Fibroblast of pulmonary artery (primary cell): ENCODE results near the gene MS4A7.

Experiments
- DNase-seq: peaks from one replicate; pipeline ENCODE4 v3.0.0-alpha.2; 2010; ENCODE audit warnings: low read depth
- H3K4me3 ChIP-seq: replicated peaks from 2 replicates; pipeline ENCODE4 v1.5.1; 2011; ENCODE audit warnings: low read depth, mild to moderate bottlenecking, control low read depth, low read length, moderate library complexity
- TF ChIP-seq, protein P1 (sequence below): IDR thresholded peaks from 2 replicates; pipeline ENCODE4 v1.5.1; 2011; ENCODE audit warnings: mild to moderate bottlenecking, control low read depth, low read length, inconsistent platforms; ENCODE audit errors: missing control alignments

The MS4A7 gene

DNA sequence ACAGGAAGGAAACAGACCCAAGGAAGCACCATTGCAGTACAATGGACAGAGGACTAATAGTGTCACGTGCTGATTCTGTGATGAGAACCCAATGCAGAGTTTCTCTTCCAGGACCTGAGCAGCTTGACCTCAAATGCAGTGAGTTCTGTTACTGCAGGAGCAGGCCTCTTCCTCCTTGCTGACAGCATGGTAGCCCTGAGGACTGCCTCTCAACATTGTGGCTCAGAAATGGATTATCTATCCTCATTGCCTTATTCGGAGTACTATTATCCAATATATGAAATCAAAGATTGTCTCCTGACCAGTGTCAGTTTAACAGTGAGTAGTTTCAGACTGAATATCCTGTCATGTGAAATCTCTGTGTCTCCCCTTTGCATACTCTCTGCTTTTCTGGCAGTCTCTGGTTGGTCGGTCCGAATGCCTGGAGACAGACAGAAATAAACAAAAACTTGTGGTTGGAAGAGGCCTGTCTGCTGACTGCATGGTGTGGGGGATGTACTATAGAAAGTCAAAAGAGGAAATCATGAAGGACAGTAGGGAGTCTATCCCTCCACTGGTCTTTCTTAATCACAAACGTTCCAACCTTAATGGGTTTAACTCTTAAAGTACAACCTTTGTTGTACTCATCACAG, 11.1 kb downstream of the MS4A7 start:
- TF ChIP-seq, protein P1, sequence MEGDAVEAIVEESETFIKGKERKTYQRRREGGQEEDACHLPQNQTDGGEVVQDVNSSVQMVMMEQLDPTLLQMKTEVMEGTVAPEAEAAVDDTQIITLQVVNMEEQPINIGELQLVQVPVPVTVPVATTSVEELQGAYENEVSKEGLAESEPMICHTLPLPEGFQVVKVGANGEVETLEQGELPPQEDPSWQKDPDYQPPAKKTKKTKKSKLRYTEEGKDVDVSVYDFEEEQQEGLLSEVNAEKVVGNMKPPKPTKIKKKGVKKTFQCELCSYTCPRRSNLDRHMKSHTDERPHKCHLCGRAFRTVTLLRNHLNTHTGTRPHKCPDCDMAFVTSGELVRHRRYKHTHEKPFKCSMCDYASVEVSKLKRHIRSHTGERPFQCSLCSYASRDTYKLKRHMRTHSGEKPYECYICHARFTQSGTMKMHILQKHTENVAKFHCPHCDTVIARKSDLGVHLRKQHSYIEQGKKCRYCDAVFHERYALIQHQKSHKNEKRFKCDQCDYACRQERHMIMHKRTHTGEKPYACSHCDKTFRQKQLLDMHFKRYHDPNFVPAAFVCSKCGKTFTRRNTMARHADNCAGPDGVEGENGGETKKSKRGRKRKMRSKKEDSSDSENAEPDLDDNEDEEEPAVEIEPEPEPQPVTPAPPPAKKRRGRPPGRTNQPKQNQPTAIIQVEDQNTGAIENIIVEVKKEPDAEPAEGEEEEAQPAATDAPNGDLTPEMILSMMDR: no peak
- DNase-seq: no peak
- H3K4me3 ChIP-seq: no peak overlapping the region

DNA sequence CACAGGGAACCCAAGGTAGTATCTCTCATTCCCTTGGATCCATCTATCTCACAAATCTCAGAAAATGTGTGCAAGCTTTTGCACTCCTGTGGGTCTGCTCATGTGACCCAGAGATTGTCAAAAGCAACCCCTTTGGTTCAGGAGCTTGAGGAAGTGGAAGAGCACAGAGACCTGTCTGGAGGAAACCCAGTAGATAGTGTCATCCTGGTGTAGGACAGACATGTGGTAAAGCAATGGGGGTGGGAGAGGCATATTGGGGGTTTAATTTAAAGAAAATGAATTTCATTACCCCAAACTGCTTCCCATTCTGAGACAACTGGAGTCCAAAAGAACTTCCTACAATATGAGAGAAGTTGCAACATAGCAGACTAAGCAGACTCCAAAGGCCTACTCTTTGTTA, 12.1 kb downstream of the MS4A7 start:
- H3K4me3 ChIP-seq: no peak overlapping the region

DNA sequence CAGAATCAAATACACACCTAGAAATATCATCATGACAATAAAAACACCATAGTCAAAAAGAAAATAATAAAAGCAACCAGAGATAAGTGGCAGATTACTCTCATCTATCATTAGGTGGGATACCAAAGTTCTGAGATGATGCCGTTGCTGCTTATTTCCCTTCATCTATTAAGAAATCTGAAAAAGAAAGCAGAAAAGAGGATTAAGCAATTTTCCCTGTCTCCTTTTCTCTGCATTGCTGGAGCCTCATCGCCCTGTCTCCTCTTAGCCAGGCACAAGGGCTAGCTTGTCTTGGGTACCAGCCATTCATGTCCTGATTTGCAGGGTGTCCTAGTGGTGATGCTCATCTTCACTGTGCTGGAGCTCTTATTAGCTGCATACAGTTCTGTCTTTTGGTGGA, 14.0 kb downstream of the MS4A7 start:
- no peak for DNase-seq
- TF ChIP-seq, protein P1: no peak
- H3K4me3 ChIP-seq: no peak overlapping the region

More for the DNA sequence above, 12.1 kb downstream of the MS4A7 start:
- DNase-seq: no peak
- TF ChIP-seq, protein P1: no peak

DNA sequence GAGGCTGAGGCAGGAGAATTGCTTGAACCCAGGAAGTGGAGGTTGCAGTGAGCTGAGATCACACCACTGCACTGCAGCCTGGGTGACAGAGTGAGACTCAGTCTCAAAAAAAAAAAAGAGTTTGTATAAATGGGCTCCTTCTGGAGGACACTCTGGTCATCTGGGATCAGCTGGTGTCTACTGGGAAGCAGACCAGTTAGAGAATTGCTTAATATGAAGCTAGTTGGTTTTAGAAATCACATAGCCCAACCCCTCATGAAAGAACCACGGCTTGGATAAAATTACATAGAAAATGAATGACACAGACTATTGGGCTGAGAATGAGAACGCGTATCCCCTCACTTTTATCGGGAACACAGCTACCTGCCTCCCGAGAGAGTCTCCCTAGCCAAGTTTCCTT, 14.7 kb downstream of the MS4A7 start:
- TF ChIP-seq, protein P1: no peak
- H3K4me3 ChIP-seq: no peak overlapping the region
- no peak for DNase-seq

DNA sequence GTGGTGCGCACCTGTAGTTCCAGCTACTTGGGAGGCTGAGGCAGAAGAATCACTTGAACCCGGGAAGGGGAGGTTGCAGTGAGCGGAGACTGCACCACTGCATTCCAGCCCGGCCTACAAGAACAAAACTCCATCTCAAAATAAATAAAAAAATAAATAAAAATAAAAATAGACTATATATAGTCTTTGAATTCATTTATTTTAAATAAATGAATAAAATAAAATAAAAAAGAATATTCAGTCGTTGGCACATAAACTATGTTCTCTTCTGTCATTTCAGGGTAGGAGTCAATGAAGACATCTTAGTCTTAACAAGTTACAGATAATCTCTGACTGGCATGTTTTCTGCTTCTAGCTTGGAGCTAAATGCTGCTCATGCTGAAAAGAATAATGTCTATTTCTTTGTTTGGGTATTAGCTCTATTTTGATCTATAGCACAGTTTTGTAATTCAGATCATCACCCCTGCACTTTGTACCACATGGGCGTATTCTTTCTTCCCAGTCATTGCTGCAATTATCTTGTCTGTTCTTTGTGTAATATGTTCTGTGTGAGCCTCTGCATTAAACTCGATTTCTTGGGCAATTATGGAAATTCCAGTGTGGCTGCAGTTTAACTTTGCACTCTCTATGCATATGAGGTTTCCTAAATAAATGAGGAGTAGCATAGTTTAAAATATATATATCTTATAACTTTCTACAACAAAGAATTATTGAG, 16.5 kb downstream of the MS4A7 start:
- no peak overlapping the region for H3K4me3 ChIP-seq
- TF ChIP-seq, protein P1: no peak
- no peak for DNase-seq

DNA sequence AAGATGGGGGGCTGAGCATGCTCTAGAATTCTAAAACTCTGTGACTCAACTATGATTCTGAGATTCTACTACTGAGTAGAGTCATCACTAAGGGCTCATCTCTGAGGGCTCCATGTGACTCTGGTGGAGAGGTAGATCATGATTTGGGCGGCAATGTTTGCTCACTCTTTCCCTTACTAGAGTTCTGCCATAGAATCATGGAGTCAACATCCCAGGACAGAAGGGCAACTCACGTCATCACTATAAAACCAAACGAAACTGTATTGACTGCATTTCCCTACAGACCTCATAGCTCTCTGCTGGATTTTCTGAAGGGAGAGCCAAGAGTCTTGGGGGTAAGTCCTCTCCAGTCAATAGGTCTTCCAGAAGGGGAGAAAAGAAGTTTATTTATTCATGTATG, 18.1 kb downstream of the MS4A7 start, which contains the start of gene MS4A14:
TSS of gene MS4A14 (plus strand) at position 78 of the 400 bp plus-strand sequence. CDS start at position 198, 120 bp downstream.
- no peak within 1 kb of the TSS for H3K4me3 ChIP-seq
- DNase-seq: no peak
- TF ChIP-seq, protein P1: no peak

DNA sequence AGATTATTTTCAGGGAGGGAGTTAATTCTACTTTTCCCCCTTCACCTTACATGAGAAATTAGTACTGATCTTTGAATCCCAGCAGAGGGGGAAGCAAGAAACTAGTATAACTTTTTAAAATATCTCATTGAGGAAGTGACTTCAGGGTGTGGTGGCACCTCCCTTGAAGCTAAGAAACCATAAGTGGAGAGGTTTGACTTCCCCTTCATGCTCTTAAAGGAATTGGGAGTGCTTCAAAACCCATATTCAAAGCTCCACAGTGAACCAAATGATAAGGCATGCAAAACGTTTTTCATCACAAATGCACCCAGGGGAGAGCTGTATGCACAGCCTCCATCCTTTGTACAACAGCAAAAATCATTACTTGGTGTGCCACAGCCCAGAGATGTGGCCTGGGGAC, 18.5 kb downstream of the MS4A7 start:
- H3K4me3 ChIP-seq: no peak overlapping the region
- TF ChIP-seq, protein P1: no peak
- DNase-seq: no peak
